Uterus (tissue), 4 donors: Measurements from ENCODE around the gene HDDC3. TPM values are rescaled to one million over a fixed set of nuclear protein-coding genes. Genes with fewer than 3 reads are reported as not detected.

ENCODE experiments used
- DNase-seq, 2 donors: peaks; one replicate each; pipeline ENCODE4 v3.0.0-alpha.2; 2019 to 2020
- H3K27ac ChIP-seq, 2 donors: fragments of 200-600 bp; sonication (generic); 1 replicate in 1 of 2; 2 replicates in 1 of 2; pipeline ENCODE4 v1.5.1; 2016 to 2018
- H3K27me3 ChIP-seq, 2 donors: fragments of 200-600 bp; sonication (generic); one replicate each; pipeline ENCODE4 v1.5.1; 2018 to 2019; ENCODE audit warnings: control low read depth in 1 of 2
- H3K36me3 ChIP-seq, 2 donors: fragments of 200-600 bp; sonication (generic); one replicate each; pipeline ENCODE4 v1.5.1; 2019; ENCODE audit warnings: control low read depth in 1 of 2
- H3K4me1 ChIP-seq, 2 donors: fragments of 200-600 bp; sonication (generic); one replicate each; pipeline ENCODE4 v1.5.1; 2018 to 2019; ENCODE audit warnings: control low read depth in 1 of 2
- H3K4me3 ChIP-seq, 2 donors: fragments of 200-600 bp; sonication (generic); 1 replicate in 1 of 2; 2 replicates in 1 of 2; pipeline ENCODE4 v1.5.1; 2018 to 2019; ENCODE audit warnings: mild to moderate bottlenecking in 1 of 2
- H3K9me3 ChIP-seq, 2 donors: fragments of 200-600 bp; sonication (generic); one replicate each; pipeline ENCODE4 v1.5.1; 2019; ENCODE audit warnings: control low read depth in 1 of 2
- CTCF ChIP-seq, 4 experiments: fragments of 200-600 bp in 2 of 4; fragments of 450-650 bp in 2 of 4; sonication (generic) in 2 of 4; IDR thresholded peaks; one replicate each; pipeline ENCODE4 v1.5.1; 2016 to 2019; ENCODE audit warnings: antibody characterized with exemption in 4 of 4, mild to moderate bottlenecking in 2 of 4, moderate library complexity in 1 of 4
- POLR2A ChIP-seq, 2 donors: fragments of 450-650 bp; IDR thresholded peaks; one replicate each; pipeline ENCODE4 v1.6.1; 2016; ENCODE audit warnings: antibody characterized with exemption in 2 of 2, mild to moderate bottlenecking in 1 of 2, moderate library complexity in 1 of 2
- intact Hi-C: fragments of 100-400 bp; cut with DNase I; formaldehyde crosslinking; loops from one replicate; pipeline ENCODE4 v1.15.1; 2023; ENCODE audit warnings: low total_unique reads
- total RNA-seq, 4 donors: library from RNA; depleted of rRNA in 3 of 4; stranded (reverse); fragments of >200 nt in 3 of 4; gene quantifications; one replicate each; pipeline versions ENCODE4 v1.1.0 to v1.2.4, GENCODE V29; 2014 to 2023
- donor health status: DM: yes; HTN: yes; CAD: no.

Gene HDDC3
- total RNA-seq, 4 donors from 2014 or later = 0.59 to 14.0 (median 7.2) TPM

- no peaks in the 10 kb centered on the region for H3K27me3 ChIP-seq
- TF ChIP-seq POLR2A (IDR thresholded peaks at IDR 0.05) (no peak), CTCF (IDR thresholded peaks at IDR 0.05) (no peak)
- no peak overlapping the region for H3K27ac ChIP-seq
- H3K4me1 ChIP-seq = no peaks in the 10 kb centered on the region
- DNase-seq = no peak
- H3K9me3 ChIP-seq = no peaks in the 10 kb centered on the region
- H3K4me3 ChIP-seq = no peak overlapping the region
- no peaks in the 10 kb centered on the region for H3K36me3 ChIP-seq
- intact Hi-C loops = no loop called here
Observed at GRCh38 chr15:90974216-90974615, 41.9 kb upstream of the HDDC3 start.

GRCh38 chr15:90972133-90972532, 39.8 kb upstream of the HDDC3 start:
- no peaks in the 10 kb centered on the region for H3K36me3 ChIP-seq
- no peaks in the 10 kb centered on the region for H3K27me3 ChIP-seq
- TF ChIP-seq POLR2A (IDR thresholded peaks at IDR 0.05) (no peak), CTCF (IDR thresholded peaks at IDR 0.05) (no peak)

GRCh38 chr15:90970274-90970673, 37.9 kb upstream of the HDDC3 start:
- no peaks in the 10 kb centered on the region for H3K36me3 ChIP-seq

More at GRCh38 chr15:90972133-90972532, 39.8 kb upstream of the HDDC3 start:
- DNase-seq = no peak
- intact Hi-C loops = no loop called here
- Histone ChIP-seq H3K4me3 (no peak overlapping the region), H3K27ac (no peak overlapping the region), H3K4me1 (no peaks in the 10 kb centered on the region), H3K9me3 (no peaks in the 10 kb centered on the region)

GRCh38 chr15:90968434-90968833, 36.1 kb upstream of the HDDC3 start:
- no peak overlapping the region for H3K4me3 ChIP-seq
- no peaks in the 10 kb centered on the region for H3K27me3 ChIP-seq
- DNase-seq = no peak
- intact Hi-C loops = no loop called here
- no peak overlapping the region for H3K27ac ChIP-seq
- TF ChIP-seq CTCF (IDR thresholded peaks at IDR 0.05) (no peak), POLR2A (IDR thresholded peaks at IDR 0.05) (no peak)
- no peaks in the 10 kb centered on the region for H3K36me3 ChIP-seq
- H3K4me1 ChIP-seq = no peaks in the 10 kb centered on the region
- H3K9me3 ChIP-seq = no peaks in the 10 kb centered on the region

More at GRCh38 chr15:90970274-90970673, 37.9 kb upstream of the HDDC3 start:
- Histone ChIP-seq H3K27ac (no peak overlapping the region), H3K4me3 (no peak overlapping the region), H3K9me3 (no peaks in the 10 kb centered on the region), H3K27me3 (no peaks in the 10 kb centered on the region), H3K4me1 (no peaks in the 10 kb centered on the region)
- TF ChIP-seq CTCF (IDR thresholded peaks at IDR 0.05) (no peak), POLR2A (IDR thresholded peaks at IDR 0.05) (no peak)
- DNase-seq = no peak
- intact Hi-C loops = no loop called here

GRCh38 chr15:90967206-90967605, 34.9 kb upstream of the HDDC3 start:
- Histone ChIP-seq H3K27me3 (no peaks in the 10 kb centered on the region), H3K9me3 (no peaks in the 10 kb centered on the region), H3K27ac (no peak overlapping the region), H3K4me3 (no peak overlapping the region), H3K36me3 (no peaks in the 10 kb centered on the region), H3K4me1 (no peaks in the 10 kb centered on the region)
- intact Hi-C loops = no loop called here
- DNase-seq = no peak
- TF ChIP-seq CTCF (IDR thresholded peaks at IDR 0.05) (no peak), POLR2A (IDR thresholded peaks at IDR 0.05) (no peak)
